HEK293 (cell line): ENCODE data around the gene INPP1.

Experiments
- ZNF19 ChIP-seq: fragments of 450-650 bp; formaldehyde crosslinking; IDR thresholded peaks from 2 replicates; pipeline ENCODE4; 2016; ENCODE audit warnings: missing biosample characterization, missing genetic modification characterization, low read depth
- ZNF214 ChIP-seq: fragments of 450-650 bp; formaldehyde crosslinking; IDR thresholded peaks from 2 replicates; pipeline ENCODE4 v1.5.1; 2017; ENCODE audit warnings: missing biosample characterization, mild to moderate bottlenecking, missing genetic modification characterization, borderline replicate concordance
- ZNF335 ChIP-seq: fragments of 450-650 bp; formaldehyde crosslinking; conservative IDR thresholded peaks from 2 replicates; pipeline ENCODE4 v1.5.1; 2016; ENCODE audit warnings: missing biosample characterization, missing genetic modification characterization
- ZNF626 ChIP-seq: fragments of 450-650 bp; sonication (Bioruptor Pico); formaldehyde crosslinking; IDR thresholded peaks from 2 replicates; pipeline ENCODE4 v1.5.1; 2018; ENCODE audit warnings: missing biosample characterization, missing genetic modification characterization, inconsistent platforms
- ZNF747 ChIP-seq: fragments of 450-650 bp; formaldehyde crosslinking; IDR thresholded peaks from 2 replicates; pipeline ENCODE4 v1.5.1; 2016; ENCODE audit warnings: missing biosample characterization, missing genetic modification characterization
- TF ChIP-seq, protein P1 (sequence below): fragments of 450-650 bp; formaldehyde crosslinking; IDR thresholded peaks from 2 replicates; pipeline ENCODE4 v1.5.1; 2016; ENCODE audit warnings: missing biosample characterization, missing genetic modification characterization
- TF ChIP-seq, protein P2 (sequence below): fragments of 450-650 bp; IDR thresholded peaks from 2 replicates; pipeline ENCODE4 v1.5.1; 2018; ENCODE audit warnings: missing biosample characterization, mild to moderate bottlenecking, missing genetic modification characterization
- TF ChIP-seq, protein P3 (sequence below): fragments of 450-650 bp; formaldehyde crosslinking; IDR thresholded peaks from 2 replicates; pipeline ENCODE4 v1.5.0; 2017; ENCODE audit warnings: missing biosample characterization, missing genetic modification characterization, borderline replicate concordance

DNA sequence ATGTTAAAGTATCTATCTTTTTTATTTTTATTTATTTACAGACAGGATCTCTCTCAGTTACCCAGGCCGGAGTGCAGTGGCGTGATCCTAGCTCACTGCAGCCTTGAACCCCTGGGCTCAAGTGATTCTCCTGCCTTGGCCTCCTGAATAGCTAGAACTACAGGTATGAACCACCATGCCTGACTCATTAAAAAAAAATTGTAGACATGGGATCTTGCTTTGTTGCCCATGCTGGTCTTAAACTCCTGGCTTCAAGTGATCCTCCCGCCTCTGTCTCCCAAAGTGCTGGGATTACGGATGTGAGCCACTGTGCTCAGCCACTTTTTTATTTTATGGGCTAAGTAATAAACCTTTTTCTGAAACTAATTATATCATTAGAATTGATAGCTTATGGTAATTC lies 71.9 kb downstream of the INPP1 start:
- TF ChIP-seq, protein P1, sequence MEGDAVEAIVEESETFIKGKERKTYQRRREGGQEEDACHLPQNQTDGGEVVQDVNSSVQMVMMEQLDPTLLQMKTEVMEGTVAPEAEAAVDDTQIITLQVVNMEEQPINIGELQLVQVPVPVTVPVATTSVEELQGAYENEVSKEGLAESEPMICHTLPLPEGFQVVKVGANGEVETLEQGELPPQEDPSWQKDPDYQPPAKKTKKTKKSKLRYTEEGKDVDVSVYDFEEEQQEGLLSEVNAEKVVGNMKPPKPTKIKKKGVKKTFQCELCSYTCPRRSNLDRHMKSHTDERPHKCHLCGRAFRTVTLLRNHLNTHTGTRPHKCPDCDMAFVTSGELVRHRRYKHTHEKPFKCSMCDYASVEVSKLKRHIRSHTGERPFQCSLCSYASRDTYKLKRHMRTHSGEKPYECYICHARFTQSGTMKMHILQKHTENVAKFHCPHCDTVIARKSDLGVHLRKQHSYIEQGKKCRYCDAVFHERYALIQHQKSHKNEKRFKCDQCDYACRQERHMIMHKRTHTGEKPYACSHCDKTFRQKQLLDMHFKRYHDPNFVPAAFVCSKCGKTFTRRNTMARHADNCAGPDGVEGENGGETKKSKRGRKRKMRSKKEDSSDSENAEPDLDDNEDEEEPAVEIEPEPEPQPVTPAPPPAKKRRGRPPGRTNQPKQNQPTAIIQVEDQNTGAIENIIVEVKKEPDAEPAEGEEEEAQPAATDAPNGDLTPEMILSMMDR, result no peak
- TF ChIP-seq ZNF214 (tag by site-specific recombination), result no peak
- TF ChIP-seq, protein P2, sequence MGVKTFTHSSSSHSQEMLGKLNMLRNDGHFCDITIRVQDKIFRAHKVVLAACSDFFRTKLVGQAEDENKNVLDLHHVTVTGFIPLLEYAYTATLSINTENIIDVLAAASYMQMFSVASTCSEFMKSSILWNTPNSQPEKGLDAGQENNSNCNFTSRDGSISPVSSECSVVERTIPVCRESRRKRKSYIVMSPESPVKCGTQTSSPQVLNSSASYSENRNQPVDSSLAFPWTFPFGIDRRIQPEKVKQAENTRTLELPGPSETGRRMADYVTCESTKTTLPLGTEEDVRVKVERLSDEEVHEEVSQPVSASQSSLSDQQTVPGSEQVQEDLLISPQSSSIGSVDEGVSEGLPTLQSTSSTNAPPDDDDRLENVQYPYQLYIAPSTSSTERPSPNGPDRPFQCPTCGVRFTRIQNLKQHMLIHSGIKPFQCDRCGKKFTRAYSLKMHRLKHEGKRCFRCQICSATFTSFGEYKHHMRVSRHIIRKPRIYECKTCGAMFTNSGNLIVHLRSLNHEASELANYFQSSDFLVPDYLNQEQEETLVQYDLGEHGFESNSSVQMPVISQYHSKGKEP (tag by site-specific recombination), result no peak
- no peak for TF ChIP-seq ZNF626 (tag by site-specific recombination)
- TF ChIP-seq, protein P3, sequence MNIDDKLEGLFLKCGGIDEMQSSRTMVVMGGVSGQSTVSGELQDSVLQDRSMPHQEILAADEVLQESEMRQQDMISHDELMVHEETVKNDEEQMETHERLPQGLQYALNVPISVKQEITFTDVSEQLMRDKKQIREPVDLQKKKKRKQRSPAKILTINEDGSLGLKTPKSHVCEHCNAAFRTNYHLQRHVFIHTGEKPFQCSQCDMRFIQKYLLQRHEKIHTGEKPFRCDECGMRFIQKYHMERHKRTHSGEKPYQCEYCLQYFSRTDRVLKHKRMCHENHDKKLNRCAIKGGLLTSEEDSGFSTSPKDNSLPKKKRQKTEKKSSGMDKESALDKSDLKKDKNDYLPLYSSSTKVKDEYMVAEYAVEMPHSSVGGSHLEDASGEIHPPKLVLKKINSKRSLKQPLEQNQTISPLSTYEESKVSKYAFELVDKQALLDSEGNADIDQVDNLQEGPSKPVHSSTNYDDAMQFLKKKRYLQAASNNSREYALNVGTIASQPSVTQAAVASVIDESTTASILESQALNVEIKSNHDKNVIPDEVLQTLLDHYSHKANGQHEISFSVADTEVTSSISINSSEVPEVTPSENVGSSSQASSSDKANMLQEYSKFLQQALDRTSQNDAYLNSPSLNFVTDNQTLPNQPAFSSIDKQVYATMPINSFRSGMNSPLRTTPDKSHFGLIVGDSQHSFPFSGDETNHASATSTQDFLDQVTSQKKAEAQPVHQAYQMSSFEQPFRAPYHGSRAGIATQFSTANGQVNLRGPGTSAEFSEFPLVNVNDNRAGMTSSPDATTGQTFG (tag by site-specific recombination), result no peak
- TF ChIP-seq ZNF19, result no peak
- no peak for TF ChIP-seq ZNF747
- TF ChIP-seq ZNF335 (tag by site-specific recombination), result no peak
